Measurements from ENCODE around the gene EVI5L.
A peak's percentile ranks its signal among the peaks of the same experiment; 100 is the strongest.

DNA sequence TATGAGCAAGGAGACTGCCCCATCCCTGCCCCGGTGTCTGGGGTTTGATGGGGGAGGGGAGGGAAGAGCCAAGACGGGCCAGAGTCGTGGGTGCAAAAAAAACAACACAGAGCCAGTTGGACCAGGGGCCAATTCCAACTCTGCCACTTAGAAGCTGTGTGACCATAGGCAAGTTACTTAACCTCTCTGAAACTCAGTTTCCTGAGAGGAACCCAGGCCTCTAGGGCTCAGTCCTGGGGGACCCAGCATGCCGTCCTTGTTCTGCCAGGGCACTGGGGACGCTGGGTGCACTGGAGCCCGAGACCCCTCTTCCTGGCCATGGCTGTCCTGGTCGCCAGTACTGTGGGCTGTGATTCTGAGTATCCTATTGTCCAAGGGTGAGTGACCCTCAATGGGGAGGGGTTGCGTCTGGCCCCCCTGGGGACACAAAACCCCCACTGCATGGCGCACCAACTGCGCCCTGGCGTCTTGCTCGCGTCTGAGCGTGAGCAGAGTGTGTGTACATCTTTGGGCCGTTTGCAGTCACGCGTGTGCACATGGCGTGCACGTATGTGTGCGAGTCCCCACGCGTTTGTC is 42.3 kb upstream of the EVI5L start:
- TF ChIP-seq, protein P1, sequence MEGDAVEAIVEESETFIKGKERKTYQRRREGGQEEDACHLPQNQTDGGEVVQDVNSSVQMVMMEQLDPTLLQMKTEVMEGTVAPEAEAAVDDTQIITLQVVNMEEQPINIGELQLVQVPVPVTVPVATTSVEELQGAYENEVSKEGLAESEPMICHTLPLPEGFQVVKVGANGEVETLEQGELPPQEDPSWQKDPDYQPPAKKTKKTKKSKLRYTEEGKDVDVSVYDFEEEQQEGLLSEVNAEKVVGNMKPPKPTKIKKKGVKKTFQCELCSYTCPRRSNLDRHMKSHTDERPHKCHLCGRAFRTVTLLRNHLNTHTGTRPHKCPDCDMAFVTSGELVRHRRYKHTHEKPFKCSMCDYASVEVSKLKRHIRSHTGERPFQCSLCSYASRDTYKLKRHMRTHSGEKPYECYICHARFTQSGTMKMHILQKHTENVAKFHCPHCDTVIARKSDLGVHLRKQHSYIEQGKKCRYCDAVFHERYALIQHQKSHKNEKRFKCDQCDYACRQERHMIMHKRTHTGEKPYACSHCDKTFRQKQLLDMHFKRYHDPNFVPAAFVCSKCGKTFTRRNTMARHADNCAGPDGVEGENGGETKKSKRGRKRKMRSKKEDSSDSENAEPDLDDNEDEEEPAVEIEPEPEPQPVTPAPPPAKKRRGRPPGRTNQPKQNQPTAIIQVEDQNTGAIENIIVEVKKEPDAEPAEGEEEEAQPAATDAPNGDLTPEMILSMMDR (conservative IDR thresholded peaks at IDR 0.05 in 1 of 2, IDR thresholded peaks at IDR 0.05 in 1 of 2; ENCODE audit: low read depth in 1 of 2, low read length in 2 of 2) = no peak
- TF ChIP-seq EZH2 (IDR thresholded peaks at IDR 0.05; ENCODE audit: low read length, missing control alignments) = peak; percentile 58
